ACC112 (cell line): ENCODE results near the gene TIGD6.
A peak's percentile ranks its signal among the peaks of the same experiment; 100 is the strongest.
"Not testable (repeated sequence)": the region's sequence is repeated elsewhere in the genome, so short reads cannot be mapped to it uniquely, and the experiment has no call there.

Experiments used
- H2AFZ ChIP-seq: fragments of 200-600 bp; sonication (generic); one replicate; pipeline ENCODE4 v1.6.0; 2017; ENCODE audit warnings: antibody characterized with exemption, low read length; ENCODE audit not compliant: unreplicated experiment
- H3K27ac ChIP-seq: fragments of 200-600 bp; sonication (generic); 2 replicates; pipeline ENCODE4 v1.5.1; 2014; ENCODE audit warnings: low read depth, mild to moderate bottlenecking, antibody characterized with exemption, low read length, moderate library complexity
- H3K27me3 ChIP-seq: fragments of 200-600 bp; sonication (generic); 2 replicates; pipeline ENCODE4 v1.6.1; 2014; ENCODE audit warnings: mild to moderate bottlenecking, antibody characterized with exemption, low read length, moderate library complexity, mixed read lengths; ENCODE audit not compliant: insufficient read depth
- H3K36me3 ChIP-seq: fragments of 200-600 bp; sonication (generic); 2 replicates; pipeline ENCODE4 v1.6.1; 2016; ENCODE audit warnings: mild to moderate bottlenecking, antibody characterized with exemption, low read length, moderate library complexity, mixed read lengths; ENCODE audit not compliant: insufficient read depth
- H3K4me1 ChIP-seq: fragments of 200-600 bp; sonication (generic); one replicate; pipeline ENCODE4 v1.6.1; 2016; ENCODE audit warnings: low read length, mixed read lengths; ENCODE audit not compliant: insufficient read depth, unreplicated experiment, control insufficient read depth
- H3K4me3 ChIP-seq: fragments of 200-600 bp; sonication (generic); 2 replicates; pipeline ENCODE4 v1.5.1; 2014; ENCODE audit warnings: mild to moderate bottlenecking, low read depth, low read length
- H3K79me2 ChIP-seq: fragments of 200-600 bp; sonication (generic); one replicate; pipeline ENCODE4 v1.6.0; 2016; ENCODE audit warnings: low read length; ENCODE audit not compliant: control insufficient read depth, unreplicated experiment, insufficient read depth

The TIGD6 gene

DNA sequence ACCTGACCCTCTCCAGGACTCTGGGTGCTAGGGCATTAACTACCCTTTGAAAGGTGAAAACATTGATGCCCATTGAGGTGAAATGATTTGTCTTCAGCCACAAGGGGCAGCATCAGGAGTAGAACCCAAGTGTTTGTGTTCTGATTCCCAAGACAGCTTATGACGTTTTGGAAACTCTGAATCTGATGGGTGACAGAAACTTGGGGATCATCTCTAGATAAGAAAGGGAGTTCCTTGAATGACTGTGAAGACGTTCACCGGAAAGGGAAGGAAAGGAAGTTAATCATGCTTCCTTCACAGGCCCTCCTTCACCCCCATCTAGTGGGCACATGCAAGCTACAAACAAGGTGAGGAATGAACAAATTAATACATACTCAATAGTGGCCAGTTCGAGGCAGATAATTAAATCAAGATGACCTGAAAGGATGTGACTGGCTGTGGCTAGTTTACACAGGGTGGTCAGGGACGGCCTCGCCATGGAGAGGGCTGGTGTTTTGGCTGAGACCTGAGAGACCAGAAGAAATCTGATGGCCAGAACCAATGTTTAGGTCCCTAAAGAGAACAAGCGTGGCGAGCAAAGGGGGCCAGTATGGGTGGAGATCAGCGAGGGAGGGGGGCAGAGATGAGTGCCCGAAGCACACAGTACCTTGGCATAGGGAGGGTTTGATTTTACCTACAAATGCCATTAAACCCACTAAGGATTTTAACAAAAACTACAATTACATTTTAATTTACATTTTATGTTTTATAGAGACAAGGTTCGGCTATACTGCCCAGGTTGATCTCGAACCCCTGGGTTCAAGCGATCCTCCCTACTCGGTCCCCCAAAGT lies 40.8 kb downstream of the TIGD6 start:
- H3K27me3 ChIP-seq = no peaks in the 10 kb centered on the region
- peak overlapping the region; percentile 93 for H3K4me3 ChIP-seq
- peaks cover 20% of the 10 kb centered on the region for H3K79me2 ChIP-seq
- H3K36me3 ChIP-seq = no peaks in the 10 kb centered on the region
- peak overlapping the region; percentile 47 for H2AFZ ChIP-seq
- H3K4me1 ChIP-seq = peaks cover 18% of the 10 kb centered on the region
- H3K27ac ChIP-seq = peak overlapping the region; percentile 93

DNA sequence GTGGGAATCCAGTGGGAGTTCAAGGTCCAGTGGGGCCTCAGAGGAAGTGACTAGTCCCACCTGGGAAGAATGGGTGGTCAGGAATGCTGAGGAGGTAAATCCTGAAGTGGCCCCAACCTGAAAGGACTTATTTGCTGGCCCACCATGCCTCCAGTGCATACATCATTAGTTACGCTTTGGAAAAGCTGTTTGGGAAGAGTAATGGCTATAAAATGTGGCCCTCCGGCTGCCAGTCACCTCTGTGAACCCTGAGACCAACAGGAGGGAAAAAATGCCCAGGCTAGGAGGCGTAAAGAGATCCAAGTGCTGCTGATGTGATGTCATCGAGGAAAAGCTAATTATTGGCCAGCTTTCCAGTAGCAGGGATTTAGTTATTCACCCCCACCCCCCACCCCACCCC lies 42.6 kb downstream of the TIGD6 start:
- H3K27me3 ChIP-seq = no peaks in the 10 kb centered on the region
- no peak overlapping the region for H3K4me3 ChIP-seq
- peaks cover 18% of the 10 kb centered on the region for H3K4me1 ChIP-seq
- no peak overlapping the region for H2AFZ ChIP-seq
- H3K27ac ChIP-seq = no peak overlapping the region
- peaks cover 16% of the 10 kb centered on the region for H3K79me2 ChIP-seq
- H3K36me3 ChIP-seq = no peaks in the 10 kb centered on the region

DNA sequence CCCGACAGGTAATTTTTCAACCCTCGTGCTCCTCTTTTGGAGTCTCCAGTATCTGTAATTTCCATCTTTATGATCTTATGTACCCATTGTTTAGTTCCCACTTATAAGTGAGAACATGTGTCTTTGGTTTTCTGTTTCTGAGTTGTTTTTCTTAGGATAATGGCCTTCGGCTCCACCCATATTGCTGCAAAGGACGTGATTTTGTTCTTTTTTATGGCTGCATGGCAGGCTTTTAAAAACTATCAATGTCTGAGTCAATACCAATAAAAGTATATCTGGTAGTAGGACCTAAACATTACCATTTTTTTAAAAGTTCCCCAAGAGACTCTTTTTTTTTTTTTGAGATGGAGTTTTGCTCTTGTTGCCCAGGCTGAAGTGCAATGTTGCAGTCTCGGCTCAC lies 43.8 kb downstream of the TIGD6 start:
- Histone ChIP-seq H3K27ac (no peak overlapping the region), H3K79me2 (peaks cover 9% of the 10 kb centered on the region), H3K27me3 (no peaks in the 10 kb centered on the region), H2AFZ (no peak overlapping the region), H3K4me3 (no peak overlapping the region), H3K4me1 (peaks cover 15% of the 10 kb centered on the region), H3K36me3 (no peaks in the 10 kb centered on the region)

DNA sequence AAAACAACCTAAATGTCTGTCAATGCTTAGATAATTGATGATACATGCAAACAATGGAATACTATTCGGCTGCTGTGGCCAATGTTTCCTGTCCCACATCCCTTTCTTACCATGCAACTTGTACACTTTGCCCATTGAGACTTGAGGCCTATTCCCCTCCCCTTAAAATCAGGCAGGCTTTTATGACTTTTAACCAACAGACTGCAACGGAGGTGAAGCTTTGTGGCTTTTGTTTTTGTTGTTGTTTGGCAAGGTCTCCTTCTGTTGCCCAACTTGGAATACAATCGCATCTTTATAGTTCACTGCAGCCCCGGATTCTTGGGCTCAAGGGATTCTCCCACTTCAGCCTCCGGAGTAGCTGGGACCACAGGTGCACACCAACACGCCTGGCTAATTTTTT lies 45.7 kb downstream of the TIGD6 start:
- H3K79me2 ChIP-seq = no peaks in the 10 kb centered on the region
- H3K27me3 ChIP-seq = no peaks in the 10 kb centered on the region
- no peak overlapping the region for H2AFZ ChIP-seq
- H3K27ac ChIP-seq = no peak overlapping the region
- no peaks in the 10 kb centered on the region for H3K36me3 ChIP-seq
- H3K4me1 ChIP-seq = peaks cover 7% of the 10 kb centered on the region
- no peak overlapping the region for H3K4me3 ChIP-seq

DNA sequence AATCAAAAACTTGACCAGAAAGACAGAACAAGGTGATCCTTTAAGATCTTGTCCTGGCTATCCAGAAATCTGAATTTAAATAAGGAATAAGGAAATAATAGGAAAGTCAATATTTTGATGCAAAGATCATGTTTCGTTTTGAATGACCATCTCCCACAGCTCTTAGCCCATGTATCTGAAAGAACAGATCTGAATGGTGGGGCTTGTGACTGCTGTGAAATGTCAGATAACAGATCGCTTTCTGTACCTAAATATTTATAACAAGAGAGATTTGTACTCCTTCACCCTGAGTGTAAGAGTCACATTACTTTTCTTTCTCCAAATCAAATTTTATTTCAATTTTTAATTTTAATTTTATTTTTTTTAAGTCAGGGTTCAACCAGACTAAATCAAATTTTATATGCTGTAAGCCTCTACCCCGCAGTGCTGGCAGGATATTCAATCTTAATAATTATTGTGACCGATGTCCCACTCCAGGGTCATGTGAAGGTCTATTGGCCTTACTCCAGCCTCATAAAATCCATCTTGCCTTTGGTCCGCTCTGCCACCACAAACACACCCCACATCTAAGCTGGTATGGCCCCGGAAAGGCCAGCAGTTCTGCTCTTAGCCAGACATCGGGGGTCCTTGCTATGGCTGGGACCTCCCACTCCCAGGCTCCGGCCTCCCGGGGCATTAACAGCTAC lies 46.9 kb downstream of the TIGD6 start:
- Histone ChIP-seq H3K4me1 (no peaks in the 10 kb centered on the region), H3K79me2 (no peaks in the 10 kb centered on the region), H2AFZ (no peak overlapping the region), H3K4me3 (no peak overlapping the region), H3K27ac (no peak overlapping the region), H3K27me3 (no peaks in the 10 kb centered on the region), H3K36me3 (no peaks in the 10 kb centered on the region)

DNA sequence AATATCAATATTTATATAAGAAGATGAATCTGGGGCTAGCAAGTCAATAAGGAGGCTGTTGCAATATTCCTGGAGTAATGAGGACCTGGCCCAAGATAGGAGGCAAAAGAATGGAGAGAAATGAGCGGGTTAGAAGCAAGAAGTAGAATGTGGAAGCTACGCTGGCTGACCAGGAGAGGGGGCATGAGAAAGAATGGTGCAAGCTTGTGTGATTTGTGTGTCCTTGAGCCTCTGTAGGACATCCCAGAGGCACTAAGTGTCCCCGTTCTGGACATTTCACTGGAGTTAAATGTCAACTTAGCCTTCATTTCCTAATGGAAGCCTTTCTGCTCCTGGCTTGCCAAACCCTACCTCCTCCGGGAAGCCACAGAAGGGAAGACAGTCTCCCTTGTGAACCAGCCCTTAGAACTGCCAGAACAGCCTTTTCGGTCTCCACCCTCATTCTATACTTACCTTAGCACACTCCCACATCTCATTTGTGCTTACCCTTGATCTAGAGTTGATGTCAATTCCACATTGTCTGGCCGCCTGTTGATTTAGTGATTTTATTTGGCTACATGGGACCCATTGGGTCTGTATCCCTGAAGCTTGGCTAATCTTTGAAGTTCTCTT lies 49.2 kb downstream of the TIGD6 start:
- H3K27me3 ChIP-seq = no peaks in the 10 kb centered on the region
- H3K79me2 ChIP-seq = no peaks in the 10 kb centered on the region
- H3K4me1 ChIP-seq = no peaks in the 10 kb centered on the region
- no peak overlapping the region for H3K4me3 ChIP-seq
- H2AFZ ChIP-seq = no peak overlapping the region
- no peak overlapping the region for H3K27ac ChIP-seq
- no peaks in the 10 kb centered on the region for H3K36me3 ChIP-seq

DNA sequence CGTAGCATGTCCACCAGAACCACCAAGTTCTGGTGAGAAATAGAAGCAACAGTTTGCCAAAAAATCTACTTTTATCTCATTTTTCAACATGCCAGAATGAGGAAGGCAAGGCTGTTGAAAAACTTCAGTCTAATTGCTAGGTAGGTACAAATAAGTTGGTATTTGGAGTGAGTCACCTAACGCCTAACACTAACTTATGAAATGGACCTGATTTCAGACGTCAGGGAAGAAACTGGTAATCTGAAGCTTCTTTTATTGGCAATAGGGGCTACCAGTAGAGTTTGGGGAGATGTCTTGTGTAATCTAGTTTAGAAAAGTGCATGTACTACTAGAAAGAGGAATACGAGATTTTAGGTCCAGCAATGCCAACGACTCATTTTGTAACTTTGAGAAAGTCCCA lies 51.5 kb downstream of the TIGD6 start:
- Histone ChIP-seq H2AFZ (no peak overlapping the region), H3K4me3 (no peak overlapping the region), H3K36me3 (no peaks in the 10 kb centered on the region), H3K4me1 (no peaks in the 10 kb centered on the region), H3K79me2 (no peaks in the 10 kb centered on the region), H3K27ac (no peak overlapping the region), H3K27me3 (no peaks in the 10 kb centered on the region)

DNA sequence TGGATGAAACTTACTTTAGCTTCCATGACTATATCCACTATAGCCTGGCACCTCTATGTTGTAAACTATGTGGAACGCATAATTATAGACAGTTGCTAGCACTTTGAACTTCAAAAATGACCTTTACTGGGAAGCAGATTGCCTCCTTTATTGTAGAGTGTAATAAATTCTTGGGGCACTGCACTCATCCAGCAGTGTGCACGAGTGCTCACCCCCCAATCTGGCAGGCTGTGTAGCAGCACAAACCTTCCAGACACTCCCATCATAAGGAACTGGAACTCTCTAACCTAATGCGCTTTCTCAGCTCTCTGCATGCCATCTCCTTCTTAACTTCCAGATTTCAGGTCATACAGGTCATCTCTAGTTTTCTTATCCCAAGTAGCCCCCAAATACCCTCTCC lies 54.3 kb downstream of the TIGD6 start:
- no peak overlapping the region for H3K4me3 ChIP-seq
- no peak overlapping the region for H2AFZ ChIP-seq
- no peaks in the 10 kb centered on the region for H3K4me1 ChIP-seq
- no peaks in the 10 kb centered on the region for H3K79me2 ChIP-seq
- no peak overlapping the region for H3K27ac ChIP-seq
- H3K27me3 ChIP-seq = no peaks in the 10 kb centered on the region
- no peaks in the 10 kb centered on the region for H3K36me3 ChIP-seq

DNA sequence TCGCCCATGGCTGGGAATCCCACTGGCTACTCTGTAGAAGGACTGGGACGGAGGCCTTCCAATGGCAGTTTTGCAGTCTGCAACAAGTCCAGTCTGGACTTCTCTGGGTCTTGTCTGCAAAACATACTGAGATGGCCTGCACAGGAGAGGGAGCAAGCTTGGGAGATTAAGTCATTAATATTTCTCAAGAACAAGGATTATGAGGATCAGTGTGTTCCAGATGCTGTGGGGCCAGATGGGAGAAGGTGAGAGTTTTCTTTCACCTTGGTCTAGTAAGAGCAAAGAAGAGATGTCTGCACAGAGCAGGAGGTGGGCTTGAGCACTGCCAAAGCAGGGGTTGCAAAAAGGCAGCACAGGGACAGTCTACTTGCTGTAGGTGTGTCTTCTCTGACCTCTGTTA lies 55.8 kb downstream of the TIGD6 start, which contains the start of gene PDE6A:
PDE6A (minus strand) TSS at position 128 of the 400 bp plus-strand sequence; CDS start at position 8, 120 bp downstream.
- Histone ChIP-seq H2AFZ (no peak within 1 kb of the TSS), H3K27me3 (no peaks in the 10 kb centered on the region), H3K79me2 (no peaks in the 10 kb centered on the region), H3K36me3 (no peaks in the 10 kb centered on the region), H3K27ac (no peak within 1 kb of the TSS), H3K4me1 (peaks cover 4% of the 10 kb centered on the region), H3K4me3 (no peak within 1 kb of the TSS)

DNA sequence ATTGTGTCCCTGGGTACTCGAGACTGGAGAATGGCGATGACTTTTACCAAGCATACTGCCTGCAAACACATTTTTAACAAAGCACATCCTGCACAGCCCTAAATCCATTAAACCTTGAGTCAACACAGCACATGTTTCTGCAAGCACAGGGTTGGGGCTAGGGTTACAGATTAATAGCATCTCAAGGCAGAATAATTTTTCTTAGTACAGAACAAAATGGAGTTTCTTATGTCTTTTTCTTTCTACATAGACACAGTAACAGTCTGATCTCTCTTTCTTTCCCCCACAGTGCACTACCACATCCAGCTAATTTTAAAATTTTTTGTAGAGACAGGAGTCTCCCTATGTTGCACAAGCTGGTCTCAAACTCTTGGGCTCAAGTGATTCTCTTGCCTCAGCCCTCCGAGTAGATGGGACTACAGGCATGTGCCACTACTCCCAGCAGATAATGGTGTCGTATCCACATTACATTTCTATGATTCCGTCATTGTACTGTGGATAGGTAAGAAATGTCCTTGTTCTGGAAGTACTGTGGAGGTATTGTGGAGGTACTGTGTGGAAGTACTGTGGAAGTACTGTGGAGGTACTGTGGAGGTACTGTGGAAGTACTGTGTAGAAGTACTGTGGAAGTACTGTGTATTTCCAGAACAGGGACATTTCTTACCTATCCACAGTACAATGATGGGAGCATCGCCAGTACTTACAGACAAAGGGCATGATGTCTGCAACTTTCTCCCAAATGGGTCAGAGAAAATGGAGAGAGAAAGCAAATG lies 57.1 kb downstream of the TIGD6 start:
- peaks cover 17% of the 10 kb centered on the region for H3K4me1 ChIP-seq
- not testable (repeated sequence) for H3K36me3 ChIP-seq, H3K27ac ChIP-seq, H3K27me3 ChIP-seq, H2AFZ ChIP-seq, H3K4me3 ChIP-seq, H3K79me2 ChIP-seq
